Measurements from ENCODE around the gene SPTBN4. TPM values are rescaled to one million over a fixed set of nuclear protein-coding genes. Genes with fewer than 3 reads are reported as not detected.

The SPTBN4 gene
- total and polyA plus RNA-seq, 4 donors, result 0.58 to 0.80 (median 0.72) TPM

DNA sequence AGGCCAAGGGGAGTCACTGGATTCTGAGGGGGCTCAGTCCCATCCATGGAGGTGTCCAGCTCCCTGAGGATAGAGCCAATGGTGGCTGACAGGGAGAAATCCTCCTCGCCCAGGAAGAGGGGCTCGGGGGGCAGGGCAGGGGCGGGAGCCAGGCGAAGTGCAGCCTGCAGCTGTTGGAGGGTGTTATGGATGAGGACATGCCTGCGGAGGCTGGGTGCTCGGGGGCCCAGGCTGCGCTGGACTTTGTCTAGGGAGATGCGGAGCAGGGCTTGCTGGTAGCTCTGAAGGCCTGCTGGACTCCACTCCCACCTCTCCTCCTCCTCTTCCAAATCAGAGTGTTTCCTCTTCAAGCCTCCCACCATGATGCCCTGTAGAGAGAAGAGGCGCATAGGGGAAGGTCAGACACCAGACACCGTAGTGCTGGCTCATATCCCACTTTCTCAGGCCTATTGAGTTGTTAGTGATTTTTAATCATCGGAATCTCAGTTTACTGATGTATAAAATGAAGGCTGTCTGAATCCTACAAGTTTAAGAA, 25.0 kb upstream of the SPTBN4 start:
- no peak overlapping the region for H3K4me3 ChIP-seq
- peaks cover 0 to 14% (median 7%) of the 10 kb centered on the region in 5 donors for H3K4me1 ChIP-seq (ENCODE audit: control insufficient read depth in 5 of 5, insufficient read depth in 5 of 5, low read length in 5 of 5)
- peaks cover 14 to 18% (median 17%) of the 10 kb centered on the region in 4 donors for H3K36me3 ChIP-seq (ENCODE audit: control insufficient read depth in 4 of 4, insufficient read depth in 4 of 4, low read length in 4 of 4)
- no peak overlapping the region for H3K27ac ChIP-seq (ENCODE audit: low read depth in 1 of 2, low read length in 1 of 2)
- WGBS, 2 donors, result 83 to 88% methylated on average over 11 of the region's 11 CpGs
- no peak for DNase-seq
- TF ChIP-seq CTCF (IDR thresholded peaks at IDR 0.05; ENCODE audit: control extremely low read depth, extremely low read depth), result no peak
- ATAC-seq (ENCODE audit: insufficient read depth, low FRiP score), result no peak
- no peaks in the 10 kb centered on the region for H3K9me3 ChIP-seq (ENCODE audit: control insufficient read depth in 4 of 4, insufficient read depth in 3 of 4, low read length in 3 of 4)
- no peaks in the 10 kb centered on the region for H3K27me3 ChIP-seq (ENCODE audit: control insufficient read depth in 3 of 3, insufficient read depth in 3 of 3, low read length in 2 of 3)
- H3K9ac ChIP-seq (ENCODE audit: insufficient read depth in 1 of 2, low read length in 2 of 2), result peak overlapping the region in 1 of 2 donors; percentile 45

DNA sequence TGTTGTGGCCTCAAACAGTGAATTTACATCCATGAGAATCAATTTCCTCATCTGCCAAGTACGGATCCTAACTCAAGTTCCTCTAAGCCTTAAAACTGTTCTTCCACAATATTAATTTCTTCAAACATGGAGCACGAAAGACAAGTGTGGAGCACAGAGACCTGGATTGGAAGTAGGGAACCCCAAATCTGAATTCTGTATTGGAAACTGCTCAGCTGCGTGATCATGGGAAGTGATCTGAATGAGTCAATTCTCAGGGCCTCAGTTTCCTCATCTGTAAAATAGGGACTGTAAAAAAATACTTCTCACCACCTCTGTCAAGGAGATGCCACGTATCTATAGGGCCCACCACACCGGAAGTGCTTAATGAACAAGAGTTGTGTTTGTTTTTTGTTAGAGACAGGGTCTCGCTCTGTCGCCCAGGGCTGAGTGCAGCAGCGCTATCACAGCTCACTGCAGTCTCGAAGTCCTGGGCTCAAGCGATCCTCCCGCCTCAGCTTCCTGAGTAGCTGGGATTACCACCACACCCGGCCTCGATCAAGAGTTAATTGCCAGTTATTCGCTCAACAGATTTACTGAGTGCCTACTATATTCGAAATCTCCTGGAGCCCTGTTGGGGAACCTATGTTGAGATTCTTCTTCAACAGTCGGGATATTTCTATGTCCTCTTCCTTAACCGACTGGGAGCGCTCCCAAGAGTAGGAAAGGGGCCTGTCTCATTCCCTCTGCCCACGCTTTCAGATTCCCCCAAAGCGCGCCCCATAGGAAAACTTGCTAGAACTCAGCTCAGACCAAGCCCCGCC, 24.3 kb upstream of the SPTBN4 start:
- H3K4me3 ChIP-seq, result peak overlapping the region; percentile 7

GRCh38 chr19:40443131-40443999, 23.4 kb upstream of the SPTBN4 start:
- H3K9ac ChIP-seq (ENCODE audit: insufficient read depth in 1 of 2, low read length in 2 of 2), result peak overlapping the region; percentile 99

More for the DNA sequence above, 24.3 kb upstream of the SPTBN4 start:
- TF ChIP-seq CTCF (IDR thresholded peaks at IDR 0.05; ENCODE audit: control extremely low read depth, extremely low read depth), result no peak
- Histone ChIP-seq H3K9me3 (ENCODE audit: control insufficient read depth in 4 of 4, insufficient read depth in 3 of 4, low read length in 3 of 4) (no peaks in the 10 kb centered on the region), H3K27ac (ENCODE audit: low read depth in 1 of 2, low read length in 1 of 2) (peak overlapping the region; percentile 53 to 58), H3K27me3 (ENCODE audit: control insufficient read depth in 3 of 3, insufficient read depth in 3 of 3, low read length in 2 of 3) (no peaks in the 10 kb centered on the region), H3K36me3 (ENCODE audit: control insufficient read depth in 4 of 4, insufficient read depth in 4 of 4, low read length in 4 of 4) (peaks cover 14 to 18% (median 17%) of the 10 kb centered on the region in 4 donors), H3K4me1 (ENCODE audit: control insufficient read depth in 5 of 5, insufficient read depth in 5 of 5, low read length in 5 of 5) (peaks cover 0 to 14% (median 7%) of the 10 kb centered on the region in 5 donors), H3K9ac (ENCODE audit: insufficient read depth in 1 of 2, low read length in 2 of 2) (peak overlapping the region in 1 of 2 donors; percentile 45)
- no peak for DNase-seq
- 18 to 19% methylated on average over 22 of the region's 22 CpGs for WGBS, 2 donors
- ATAC-seq (ENCODE audit: insufficient read depth, low FRiP score), result no peak

More at GRCh38 chr19:40443131-40443999, 23.4 kb upstream of the SPTBN4 start:
- H3K4me1 ChIP-seq (ENCODE audit: control insufficient read depth in 5 of 5, insufficient read depth in 5 of 5, low read length in 5 of 5), result peaks cover 0 to 14% (median 7%) of the 10 kb centered on the region in 5 donors
- peak overlapping the region; percentile 88 to 97 for H3K27ac ChIP-seq (ENCODE audit: low read depth in 1 of 2, low read length in 1 of 2)
- peak; percentile 100 for DNase-seq
- peak; percentile 84 for ATAC-seq (ENCODE audit: insufficient read depth, low FRiP score)
- H3K27me3 ChIP-seq (ENCODE audit: control insufficient read depth in 3 of 3, insufficient read depth in 3 of 3, low read length in 2 of 3), result no peaks in the 10 kb centered on the region
- no peaks in the 10 kb centered on the region for H3K9me3 ChIP-seq (ENCODE audit: control insufficient read depth in 4 of 4, insufficient read depth in 3 of 4, low read length in 3 of 4)
- TF ChIP-seq CTCF (IDR thresholded peaks at IDR 0.05; ENCODE audit: control extremely low read depth, extremely low read depth), result no peak
- peaks cover 14 to 24% (median 24%) of the 10 kb centered on the region in 4 donors for H3K36me3 ChIP-seq (ENCODE audit: control insufficient read depth in 4 of 4, insufficient read depth in 4 of 4, low read length in 4 of 4)
- WGBS, 2 donors, result 0% methylated on average over 52 of the region's 52 CpGs
- peak overlapping the region; percentile 61 for H3K4me3 ChIP-seq
